ENCODE measurements around the gene KCNIP4.

- no peak for TF ChIP-seq CTCF (IDR thresholded peaks at IDR 0.05; ENCODE audit: extremely low read depth in 1 of 2, insufficient read depth in 1 of 2, low read depth in 1 of 2, low read length in 2 of 2)
- TF ChIP-seq POLR2AphosphoS5 (IDR thresholded peaks at IDR 0.05; ENCODE audit: insufficient read depth, low read depth, low read length), result no peak
- no peak for TF ChIP-seq POLR2A (IDR thresholded peaks at IDR 0.05; ENCODE audit: low read depth, low read length)
Observed at GRCh38 chr4:21097865-21098264, 850.7 kb downstream of the KCNIP4 start.

All from endothelial cell of umbilical vein (primary cell).